Measurements from ENCODE around the gene EPN2.
A peak's percentile ranks its signal among the peaks of the same experiment; 100 is the strongest.

The EPN2 gene

DNA sequence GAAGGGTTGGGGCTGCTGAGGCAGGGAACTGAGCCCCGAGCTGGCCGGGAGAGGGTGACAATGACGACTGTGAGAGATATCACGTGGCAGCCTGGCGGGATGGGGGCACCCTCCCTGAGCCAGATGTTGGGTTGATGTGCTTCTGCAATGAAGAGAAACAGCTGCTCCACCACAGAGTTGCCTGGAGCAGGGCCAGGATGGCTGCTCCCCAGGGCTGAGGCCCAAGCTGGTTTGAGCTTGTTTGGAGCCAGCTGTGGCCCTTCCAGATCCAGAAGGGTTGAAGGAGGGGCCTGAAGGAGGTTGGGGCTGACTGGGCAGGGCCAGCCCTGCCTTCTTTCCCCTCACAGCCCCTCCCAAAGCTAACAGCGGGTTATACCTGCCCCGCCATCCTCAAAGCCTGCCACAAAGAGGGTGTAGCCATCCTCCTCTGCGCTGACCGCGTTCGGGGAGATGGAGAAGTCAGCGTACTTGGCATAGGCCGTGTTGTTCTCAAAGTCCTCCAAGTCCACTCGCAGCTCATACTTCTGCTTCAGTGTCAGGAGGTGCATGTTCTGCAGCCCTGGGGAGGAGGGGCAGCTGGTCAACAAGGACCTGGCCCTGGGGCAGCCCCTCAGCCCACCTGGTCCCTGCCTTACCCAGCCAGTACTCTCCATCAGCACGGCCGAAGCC is 147.7 kb downstream of the EPN2 start:
- DNase-seq = peak; percentile 95

DNA sequence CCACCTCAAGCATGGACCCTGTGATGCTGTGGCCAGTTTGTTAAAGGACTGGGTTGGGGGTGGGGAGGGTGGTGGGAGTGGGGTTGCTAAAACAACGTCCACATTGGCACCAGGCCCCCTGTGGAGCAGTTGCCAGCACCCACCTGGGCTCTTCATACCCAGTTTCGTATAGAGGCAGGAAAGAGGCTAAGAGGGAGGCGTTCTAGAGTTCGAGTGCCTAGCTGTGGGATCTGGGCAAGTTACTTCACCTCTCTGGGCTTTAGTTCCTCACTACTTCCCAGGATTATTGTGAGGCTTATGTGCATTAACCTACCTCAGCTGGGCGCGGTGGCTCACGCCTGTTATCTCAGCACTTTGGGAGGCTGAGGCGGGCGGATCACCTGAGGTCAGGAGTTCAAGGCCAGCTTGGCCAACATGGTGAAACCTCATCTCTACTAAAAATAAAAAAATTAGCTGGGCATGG is 148.4 kb downstream of the EPN2 start:
- no peak for DNase-seq
